GM19467 (cell line): Measurements from ENCODE around the gene TOP3A.

Source experiments
- ATAC-seq: cut with Tn5 transposase; IDR thresholded peaks from one replicate; pipeline ENCODE4 v1.9.1; 2021; ENCODE audit warnings: mild to moderate bottlenecking, moderate library complexity; ENCODE audit not compliant: unreplicated experiment

The TOP3A gene

GRCh38 chr17:18233803-18234518 lies 80.8 kb downstream of the TOP3A start:
- no peak for ATAC-seq

DNA sequence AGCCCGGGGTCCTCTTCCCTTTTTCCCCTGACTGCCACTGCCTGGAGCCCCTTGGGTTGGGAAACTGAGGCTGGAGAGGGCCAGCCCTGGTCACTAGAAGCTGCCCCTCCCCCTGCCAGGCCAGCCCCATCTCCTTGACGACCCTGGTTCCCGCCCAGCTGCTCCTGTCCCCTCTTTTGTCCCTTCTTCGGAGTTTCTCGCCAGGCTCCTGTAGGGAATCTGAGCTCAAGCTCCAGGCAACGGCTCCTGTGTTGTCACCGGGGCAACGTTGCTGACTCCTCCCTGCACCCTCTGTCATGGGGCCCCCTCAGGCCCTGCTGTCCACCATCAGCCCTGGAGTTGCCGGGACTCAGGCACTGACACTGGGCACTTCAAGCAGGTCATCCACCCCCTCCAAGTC lies 83.6 kb downstream of the TOP3A start:
- ATAC-seq: no peak

- no peak for ATAC-seq
These were observed 84.3 kb downstream of the TOP3A start for GRCh38 chr17:18230288-18231141.

GRCh38 chr17:18229771-18230170 lies 85.0 kb downstream of the TOP3A start:
- ATAC-seq: no peak

DNA sequence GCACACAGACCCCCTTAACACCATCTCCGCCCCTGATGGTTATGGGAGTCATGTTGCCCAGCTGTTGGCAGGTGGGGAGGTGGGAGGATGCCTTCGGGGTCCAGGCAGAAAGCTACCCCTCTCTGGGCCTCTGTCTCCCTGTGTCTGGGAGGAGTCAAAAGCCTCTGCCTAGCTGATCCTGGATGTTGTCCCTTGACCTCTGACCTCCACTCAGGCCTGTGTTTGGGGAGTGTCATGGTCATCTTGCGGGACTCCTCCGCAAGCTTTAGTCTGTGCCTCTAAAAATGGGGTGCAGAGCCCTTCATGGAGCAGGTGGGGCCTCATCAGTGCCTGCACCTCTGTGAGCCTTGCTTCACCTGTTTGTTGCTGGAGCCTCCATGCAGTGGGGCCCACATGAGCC lies 85.5 kb downstream of the TOP3A start:
- ATAC-seq: no peak

DNA sequence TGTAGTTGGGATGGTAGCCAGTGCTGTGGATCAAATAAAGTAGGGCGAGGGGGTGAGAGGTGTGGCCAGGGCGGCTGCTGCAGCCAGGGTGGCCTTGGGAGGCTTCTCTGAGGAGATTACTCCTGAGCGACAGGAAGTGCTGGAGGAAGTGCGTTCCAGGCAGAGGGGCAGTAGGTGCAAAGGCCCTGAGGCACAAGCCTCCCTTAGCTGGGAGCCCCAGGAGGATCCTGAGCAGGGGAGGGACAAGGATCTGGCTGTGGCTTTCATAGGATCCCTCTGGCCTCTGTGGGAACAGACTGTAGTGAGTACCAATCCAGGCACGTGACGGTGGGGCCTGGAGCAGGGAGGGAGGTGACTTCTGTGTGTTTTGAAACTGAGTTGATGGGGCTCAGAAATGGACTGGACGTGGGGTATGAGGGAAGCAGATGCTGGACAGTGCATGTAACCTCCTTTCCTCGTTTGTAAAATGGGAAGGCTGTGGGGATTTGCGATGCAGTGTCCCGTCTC lies 86.6 kb downstream of the TOP3A start:
- ATAC-seq: no peak

DNA sequence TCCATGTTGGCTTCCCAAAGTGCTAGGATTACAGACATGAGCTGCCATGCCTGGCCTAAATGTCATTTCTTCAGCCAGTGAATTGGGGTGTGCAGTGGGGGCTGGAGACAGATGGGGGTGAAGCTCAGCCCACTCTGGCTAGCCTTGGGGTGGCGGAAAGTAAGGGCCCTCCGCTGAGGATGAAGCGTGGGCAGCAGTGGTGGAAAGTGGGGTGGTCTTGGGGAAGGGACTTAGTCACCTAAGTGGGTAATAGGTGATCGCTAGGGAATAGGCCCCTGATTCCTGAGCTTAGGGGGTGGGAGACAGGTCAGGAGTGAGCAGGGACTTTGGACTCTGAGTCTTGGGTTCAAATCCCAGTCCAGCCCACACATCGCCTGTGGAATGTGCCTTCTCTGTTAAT lies 87.2 kb downstream of the TOP3A start:
- ATAC-seq: no peak

GRCh38 chr17:18226284-18226945 lies 88.4 kb downstream of the TOP3A start:
- ATAC-seq: no peak

GRCh38 chr17:18225642-18226283 lies 89.0 kb downstream of the TOP3A start:
- ATAC-seq: no peak

DNA sequence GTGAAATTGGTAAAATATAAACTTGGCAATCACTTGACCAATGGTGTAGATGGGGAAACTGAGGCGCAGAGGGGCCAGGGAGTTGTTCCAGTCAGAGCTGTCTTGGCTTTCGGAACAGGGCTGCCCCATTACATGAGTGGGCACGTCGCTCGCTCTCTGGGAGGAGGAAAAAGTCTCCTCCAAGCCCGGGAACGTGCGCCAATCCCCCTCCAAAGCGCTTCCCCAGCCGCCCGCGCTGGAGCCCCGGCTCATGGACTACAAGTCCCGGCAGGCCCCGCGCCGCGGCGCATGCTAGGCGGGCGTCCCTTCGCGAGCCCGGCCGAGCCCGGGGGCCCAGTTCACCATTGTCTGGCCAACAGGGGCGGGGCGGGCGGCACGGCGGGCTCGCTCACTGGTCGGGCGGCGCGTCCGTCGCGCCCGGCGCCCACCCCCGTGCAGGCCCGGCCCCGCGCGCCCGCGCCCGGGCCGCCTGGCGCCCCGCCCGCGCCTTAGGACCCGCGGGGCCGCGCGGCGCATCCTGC lies 89.6 kb downstream of the TOP3A start, which contains the start of gene LLGL1:
Gene LLGL1 (plus strand): TSS at position 515 of the 521 bp plus-strand sequence. CDS start 48 bp downstream, outside the sequence.
- peak; percentile 85 for ATAC-seq

GRCh38 chr17:18224387-18225120 lies 90.2 kb downstream of the TOP3A start:
- no peak for ATAC-seq

GRCh38 chr17:18224053-18224386 lies 90.8 kb downstream of the TOP3A start:
- ATAC-seq: no peak
